Mucosa of descending colon (tissue), 3 donors: ENCODE data around the gene CD160. TPM values are rescaled to one million over a fixed set of nuclear protein-coding genes. Genes with fewer than 3 reads are reported as not detected.

Source experiments
- ATAC-seq: fragments of 200-7000 bp; cut with Tn5 transposase; one replicate; pipeline ENCODE4 v1.9.1; 2020; ENCODE audit warnings: mild to moderate bottlenecking, moderate library complexity
- DNase-seq, 3 donors: peaks; one replicate each; pipeline ENCODE4 v3.0.0-alpha.2; 2020
- H3K36me3 ChIP-seq: fragments of 200-600 bp; one replicate; pipeline ENCODE4 v1.8.0; 2021; ENCODE audit warnings: low read depth, mild to moderate bottlenecking
- H3K4me1 ChIP-seq: fragments of 200-600 bp; one replicate; pipeline ENCODE4 v1.8.0; 2021; ENCODE audit warnings: low read depth, mild to moderate bottlenecking
- H3K4me3 ChIP-seq: fragments of 200-600 bp; one replicate; pipeline ENCODE4 v1.8.0; 2021; ENCODE audit warnings: mild to moderate bottlenecking
- H3K9me3 ChIP-seq: fragments of 200-600 bp; one replicate; pipeline ENCODE4 v1.8.0; 2021; ENCODE audit warnings: mild to moderate bottlenecking
- CTCF ChIP-seq: fragments of 200-600 bp; IDR thresholded peaks from one replicate; pipeline ENCODE4 v1.8.0; 2022; ENCODE audit warnings: antibody characterized with exemption, mild to moderate bottlenecking
- intact Hi-C, 2 donors: fragments of 100-400 bp; cut with DNase I in 1 of 2; cut with micrococcal nuclease in 1 of 2; formaldehyde crosslinking; loops; one replicate each; pipeline versions ENCODE4 v1.11.0 to v1.11.1; 2022; cut with DNase I, micrococcal nuclease
- total RNA-seq, 3 donors: library from RNA; stranded (reverse); fragmentation: NEBNext Ultra II Directional in 2 of 3; extraction: Animal tissue kit (Norgen Biotek cat#: 25700) in 2 of 3; gene quantifications; one replicate each; pipeline versions ENCODE4 v1.2.1 to v1.2.4, GENCODE V29; 2021 to 2023
- donor health status: DM: no; HTN: no; CAD: no; lungs with moderate emphysema.
- donor health status: DM: no; HTN: no; CAD: no.
- donor health status: DM: no; HTN: yes; CAD: no.

The CD160 gene
- total RNA-seq, 3 donors from 2014 or later: 1.6 to 2.3 (median 1.6) TPM

GRCh38 chr1:145701306-145701862 lies 17.9 kb upstream of the CD160 start:
- ATAC-seq: no peak
- intact Hi-C loops: no loop called here
- no peaks in the 10 kb centered on the region for H3K36me3 ChIP-seq
- no peak for TF ChIP-seq CTCF
- H3K4me1 ChIP-seq: no peaks in the 10 kb centered on the region
- H3K9me3 ChIP-seq: no peaks in the 10 kb centered on the region
- DNase-seq: no peak
- H3K4me3 ChIP-seq: no peak overlapping the region

GRCh38 chr1:145702052-145702451 lies 17.2 kb upstream of the CD160 start:
- no peak for TF ChIP-seq CTCF
- no peak for DNase-seq

DNA sequence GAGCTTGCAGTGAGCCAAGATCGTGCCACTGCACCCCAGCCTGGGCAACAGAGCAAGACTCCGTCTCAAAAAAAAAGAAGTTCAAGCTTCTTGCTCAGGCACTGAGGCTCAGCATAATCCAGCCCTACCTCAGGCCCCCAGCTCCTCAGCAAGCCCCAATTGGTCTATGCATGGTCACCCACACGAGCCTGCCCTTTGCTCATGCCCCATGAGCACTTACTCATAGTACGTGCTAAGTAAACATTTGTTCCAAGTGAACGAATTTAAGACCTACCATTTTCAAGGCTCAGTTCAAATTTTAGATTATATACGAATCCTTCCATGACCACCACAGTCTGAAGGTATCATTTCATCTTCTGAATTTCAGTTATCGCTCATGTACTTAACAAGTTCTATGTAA lies 16.5 kb upstream of the CD160 start:
- no peak for DNase-seq
- no peak overlapping the region for H3K4me3 ChIP-seq
- no peak for TF ChIP-seq CTCF
- H3K4me1 ChIP-seq: no peaks in the 10 kb centered on the region
- H3K36me3 ChIP-seq: no peaks in the 10 kb centered on the region
- intact Hi-C loops: no loop called here
- no peak for ATAC-seq
- no peaks in the 10 kb centered on the region for H3K9me3 ChIP-seq

More at GRCh38 chr1:145702052-145702451, 17.2 kb upstream of the CD160 start:
- Histone ChIP-seq H3K36me3 (no peaks in the 10 kb centered on the region), H3K9me3 (no peaks in the 10 kb centered on the region), H3K4me3 (no peak overlapping the region), H3K4me1 (no peaks in the 10 kb centered on the region)
- ATAC-seq: no peak
- intact Hi-C loops: no loop called here

GRCh38 chr1:145705622-145706021 lies 13.7 kb upstream of the CD160 start:
- ATAC-seq: no peak
- intact Hi-C loops: no loop called here
- no peak overlapping the region for H3K4me3 ChIP-seq

DNA sequence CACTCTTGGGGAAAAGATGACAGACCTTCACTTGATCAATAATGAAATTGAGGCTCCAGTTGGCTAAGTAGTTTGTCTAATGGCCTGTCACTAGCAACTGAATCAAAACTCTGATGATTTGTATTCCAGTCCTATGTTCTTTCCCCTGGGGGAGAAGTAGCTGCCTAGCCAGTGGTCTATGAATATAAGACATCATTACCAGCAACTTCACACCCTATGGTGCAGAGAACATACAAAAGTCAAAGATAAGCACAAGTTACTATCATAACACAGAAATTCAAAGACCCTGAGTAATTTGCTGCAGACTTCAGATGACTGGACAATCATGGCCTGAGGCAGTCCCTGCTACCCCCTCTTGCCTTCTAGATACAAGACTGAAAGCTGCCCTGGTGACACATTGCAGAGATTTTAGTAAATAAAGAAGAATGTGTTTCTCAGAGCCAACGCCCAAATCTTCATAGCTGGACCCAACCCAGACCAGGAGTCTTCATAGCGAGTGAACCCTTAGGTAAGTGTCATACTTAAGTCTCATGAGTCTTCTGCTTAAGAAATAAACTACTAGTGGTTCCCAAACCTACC lies 13.1 kb upstream of the CD160 start:
- H3K4me3 ChIP-seq: no peak overlapping the region
- ATAC-seq (no peak), DNase-seq (no peak)
- H3K4me1 ChIP-seq: no peaks in the 10 kb centered on the region
- H3K9me3 ChIP-seq: no peaks in the 10 kb centered on the region
- TF ChIP-seq CTCF: no peak
- intact Hi-C loops: no loop called here
- H3K36me3 ChIP-seq: no peaks in the 10 kb centered on the region

More at GRCh38 chr1:145705622-145706021, 13.7 kb upstream of the CD160 start:
- DNase-seq: no peak
- H3K9me3 ChIP-seq: no peaks in the 10 kb centered on the region
- no peaks in the 10 kb centered on the region for H3K36me3 ChIP-seq
- no peaks in the 10 kb centered on the region for H3K4me1 ChIP-seq
- TF ChIP-seq CTCF: no peak
